Aorta (tissue), 5 donors: ENCODE data around the gene CFAP97. TPM values are rescaled to one million over a fixed set of nuclear protein-coding genes. Genes with fewer than 3 reads are reported as not detected.
A peak's percentile ranks its signal among the peaks of the same experiment; 100 is the strongest.
"Not testable (repeated sequence)": the region's sequence is repeated elsewhere in the genome, so short reads cannot be mapped to it uniquely, and the experiment has no call there.

Experiments
- ATAC-seq: fragments of 200-7000 bp; cut with Tn5 transposase; one replicate; pipeline ENCODE4 v1.9.1; 2022; ENCODE audit warnings: moderate library complexity; ENCODE audit not compliant: low FRiP score
- DNase-seq, 2 donors: peaks; one replicate each; pipeline ENCODE4 v3.0.0-alpha.2; 2020
- H3K27ac ChIP-seq, 2 donors: one replicate each; pipeline ENCODE4 v1.5.1; 2013; ENCODE audit warnings: low read length in 2 of 2, mild to moderate bottlenecking in 2 of 2, moderate library complexity in 2 of 2, control low read depth in 1 of 2, inconsistent platforms in 1 of 2, low read depth in 1 of 2
- H3K27me3 ChIP-seq, 2 donors: one replicate each; pipeline ENCODE4 v1.6.1; 2013; ENCODE audit warnings: control low read depth in 1 of 2, low read length in 1 of 2, mild to moderate bottlenecking in 1 of 2, moderate library complexity in 1 of 2; ENCODE audit not compliant: insufficient read depth in 2 of 2, control insufficient read depth in 1 of 2
- H3K36me3 ChIP-seq, 2 donors: one replicate each; pipeline ENCODE4 v1.6.1; 2013; ENCODE audit warnings: control low read depth in 1 of 2, low read length in 1 of 2, mild to moderate bottlenecking in 1 of 2; ENCODE audit not compliant: insufficient read depth in 2 of 2, control insufficient read depth in 1 of 2
- H3K4me1 ChIP-seq, 2 donors: one replicate each; pipeline ENCODE4 v1.6.1; 2013; ENCODE audit warnings: low read length in 2 of 2, control low read depth in 1 of 2, mild to moderate bottlenecking in 1 of 2, moderate library complexity in 1 of 2; ENCODE audit not compliant: insufficient read depth in 2 of 2, control insufficient read depth in 1 of 2
- H3K4me3 ChIP-seq, 2 donors: one replicate each; pipeline ENCODE4 v1.5.1; 2013; ENCODE audit warnings: low read length in 2 of 2, control low read depth in 1 of 2, mild to moderate bottlenecking in 1 of 2
- H3K9me3 ChIP-seq: one replicate; pipeline ENCODE4 v1.6.1; 2013; ENCODE audit warnings: mild to moderate bottlenecking, low read length; ENCODE audit not compliant: control insufficient read depth
- WGBS, 2 donors: extraction: QIAGEN DNeasy Blood & Tissue Kit; methylation state at CpG; one replicate each; pipeline ENCODE4 v1.1.7; 2013; 5-methylcytosine and 5-hydroxymethylcytosine counted together
- intact Hi-C, 2 donors: fragments of 100-400 bp; cut with DNase I; formaldehyde crosslinking; loops; one replicate each; pipeline versions ENCODE4 v1.14.2 to v1.15.0; 2022
- polyA plus RNA-seq, 2 donors: library from polyadenylated mRNA; stranded (reverse); fragments of 200-250 nt; gene quantifications; one replicate each; pipeline ENCODE4 v1.2.3, GENCODE V29; 2013
- total RNA-seq, 2 donors: library from RNA; stranded (reverse); fragmentation: NEBNext Ultra II Directional; extraction: Animal tissue kit (Norgen Biotek cat#: 25700); gene quantifications; one replicate each; pipeline ENCODE4 v1.2.1, GENCODE V29; 2021
- donor health status: healthy with polysubstance abuse.
- donor health status: Bipolar disorder and iron deficiency.
- donor health status: DM: no; HTN: no; CAD: no.
- donor health status: DM: no; HTN: no; CAD: no.
- donor health status: DM: yes; HTN: yes; CAD: no.

Gene CFAP97
- total and polyA plus RNA-seq, 4 donors, result 16.6 to 58.4 (median 36.9) TPM

GRCh38 chr4:185217408-185217975 is 13.7 kb upstream of the CFAP97 start:
- no peaks in the 10 kb centered on the region for H3K27me3 ChIP-seq
- DNase-seq, result no peak
- peak overlapping the region in 1 of 2 donors; percentile 28 for H3K27ac ChIP-seq
- WGBS, 2 donors, result 2 to 8% methylated on average over 6 of the region's 6 CpGs
- intact Hi-C loops, result loop anchor here in 1 of 2 donors (10.0 kb wide), 1 partner anchor 377 kb away; no protein-coding TSS in a partner anchor
- peak overlapping the region in 1 of 2 donors; percentile 5 for H3K4me3 ChIP-seq
- H3K36me3 ChIP-seq, result no peaks in the 10 kb centered on the region
- peaks cover 2 to 9% of the 10 kb centered on the region in 2 donors for H3K4me1 ChIP-seq
- ATAC-seq, result no peak
- H3K9me3 ChIP-seq, result no peaks in the 10 kb centered on the region

DNA sequence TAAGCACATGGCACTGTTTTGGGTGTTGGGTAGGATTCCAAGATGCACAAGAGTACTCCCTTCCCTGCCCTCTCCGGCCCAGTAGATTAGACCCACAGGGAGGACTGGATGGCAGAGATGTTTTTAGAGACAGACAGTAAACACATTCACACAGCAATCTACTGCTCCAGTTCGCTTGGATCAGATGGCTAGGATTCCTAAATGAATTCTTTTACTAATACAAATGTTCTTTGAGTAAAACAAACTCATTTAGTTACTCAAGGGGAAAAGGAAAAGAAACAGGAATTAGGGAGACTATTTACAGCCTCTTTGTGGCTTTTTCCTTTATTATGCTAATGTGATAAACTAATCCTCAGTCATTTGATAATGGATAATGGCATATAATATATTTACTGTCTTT is 11.5 kb upstream of the CFAP97 start:
- ATAC-seq, result no peak
- H3K27ac ChIP-seq, result peak overlapping the region in 1 of 2 donors; percentile 67
- intact Hi-C loops, result loop anchor here in 1 of 2 donors (10.0 kb wide), 1 partner anchor 380 kb away; no protein-coding TSS in a partner anchor

DNA sequence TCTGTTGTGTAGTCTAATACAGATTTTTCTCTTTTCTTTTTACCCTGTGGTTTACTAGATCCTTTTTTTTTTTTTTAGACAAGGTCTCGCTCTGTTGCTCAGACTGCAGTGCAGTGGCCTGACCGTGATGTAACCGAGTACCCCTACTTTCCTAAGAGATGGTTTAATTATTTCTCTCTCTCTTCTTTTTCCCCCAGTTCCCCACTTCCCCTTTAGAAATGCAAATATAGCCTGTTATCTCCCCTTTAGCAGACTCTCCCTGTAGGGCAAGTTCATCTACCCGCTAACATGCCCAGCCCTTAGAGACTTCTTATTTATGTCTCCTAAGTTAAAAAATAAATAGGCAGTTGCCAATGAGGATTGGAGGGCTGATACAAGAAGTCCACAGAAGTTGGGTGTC is 10.1 kb upstream of the CFAP97 start:
- intact Hi-C loops, result loop anchor here in 1 of 2 donors (10.0 kb wide), 1 partner anchor 381 kb away; no protein-coding TSS in a partner anchor
- Histone ChIP-seq H3K27ac (no peak overlapping the region), H3K4me3 (no peak overlapping the region), H3K36me3 (no peaks in the 10 kb centered on the region), H3K9me3 (no peaks in the 10 kb centered on the region), H3K4me1 (peaks cover 0 to 4% of the 10 kb centered on the region in 2 donors), H3K27me3 (no peaks in the 10 kb centered on the region)
- 85 to 92% methylated on average over 4 of the region's 4 CpGs for WGBS, 2 donors
- ATAC-seq (no peak), DNase-seq (no peak)

More for the DNA sequence above, 11.5 kb upstream of the CFAP97 start:
- no peak overlapping the region for H3K4me3 ChIP-seq
- H3K4me1 ChIP-seq, result peaks cover 0 to 6% of the 10 kb centered on the region in 2 donors
- H3K36me3 ChIP-seq, result no peaks in the 10 kb centered on the region
- no peak for DNase-seq
- no peaks in the 10 kb centered on the region for H3K9me3 ChIP-seq
- WGBS, 2 donors, result 5 to 7% methylated on average over 2 of the region's 2 CpGs
- no peaks in the 10 kb centered on the region for H3K27me3 ChIP-seq

DNA sequence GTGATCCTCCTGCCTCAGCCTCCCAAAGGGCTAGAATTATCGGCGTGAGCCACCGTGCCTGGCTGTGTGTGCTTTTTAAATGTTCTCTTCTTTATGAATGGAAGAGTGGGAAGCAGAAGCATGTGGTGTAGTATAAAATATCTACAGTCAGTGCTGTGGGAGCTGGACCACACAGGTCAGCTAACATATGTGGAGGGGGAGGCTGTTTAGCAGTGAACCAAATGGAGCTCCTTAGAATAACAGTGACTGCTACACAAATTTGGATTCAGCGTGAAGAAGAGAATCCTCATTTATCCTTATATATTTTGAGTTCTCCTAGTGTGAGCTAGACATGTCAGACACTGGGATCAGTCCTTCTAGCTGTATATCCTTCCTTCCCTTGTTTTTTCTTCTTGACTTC is 8.8 kb upstream of the CFAP97 start:
- ATAC-seq (no peak), DNase-seq (no peak)
- H3K9me3 ChIP-seq, result no peaks in the 10 kb centered on the region
- H3K27ac ChIP-seq, result no peak overlapping the region
- no peaks in the 10 kb centered on the region for H3K36me3 ChIP-seq
- no peaks in the 10 kb centered on the region for H3K27me3 ChIP-seq
- intact Hi-C loops, result loop anchor here in 1 of 2 donors (10.0 kb wide), 1 partner anchor 382 kb away; no protein-coding TSS in a partner anchor
- WGBS, 2 donors, result 66 to 72% methylated on average over 4 of the region's 4 CpGs
- peak overlapping the region in 1 of 2 donors; percentile 16 for H3K4me3 ChIP-seq
- peaks cover 0 to 4% of the 10 kb centered on the region in 2 donors for H3K4me1 ChIP-seq

DNA sequence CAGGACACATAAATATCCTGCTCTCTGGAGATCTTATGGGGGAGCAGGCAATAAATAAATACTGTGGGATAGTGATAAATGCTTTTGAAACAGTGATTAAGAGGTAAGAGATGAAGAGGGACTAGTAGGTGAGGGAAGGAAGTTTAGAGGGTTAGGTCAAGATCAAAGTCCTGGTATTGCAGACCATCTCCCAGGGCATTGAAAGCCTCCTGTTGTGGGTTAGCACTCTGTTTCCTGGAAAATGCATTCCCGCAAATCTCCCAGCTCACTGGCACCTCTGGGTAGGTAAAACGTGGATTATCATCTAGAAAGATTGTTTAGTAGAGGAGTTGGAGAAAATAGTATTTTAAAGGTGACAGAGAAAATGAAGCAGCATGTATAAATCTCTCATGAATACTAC is 7.8 kb upstream of the CFAP97 start:
- Histone ChIP-seq H3K27ac (peak overlapping the region; percentile 36 to 55), H3K4me3 (peak overlapping the region; percentile 94 to 96), H3K27me3 (no peaks in the 10 kb centered on the region), H3K4me1 (peaks cover 0 to 4% of the 10 kb centered on the region in 2 donors), H3K36me3 (no peaks in the 10 kb centered on the region), H3K9me3 (no peaks in the 10 kb centered on the region)
- ATAC-seq (no peak), DNase-seq (no peak)
- intact Hi-C loops, result loop anchor here (2.0 to 10.0 kb wide), 2 partner anchors 185 to 383 kb away; partner anchors contain the start of gene ANKRD37 (in 1 of the 2)
- WGBS, 2 donors, result 4 to 15% methylated on average over 2 of the region's 2 CpGs

- no peaks in the 10 kb centered on the region for H3K27me3 ChIP-seq
- DNase-seq (no peak), ATAC-seq (no peak)
- no peaks in the 10 kb centered on the region for H3K9me3 ChIP-seq
- peak overlapping the region; percentile 94 to 96 for H3K4me3 ChIP-seq
- peak overlapping the region in 1 of 2 donors; percentile 61 for H3K27ac ChIP-seq
- intact Hi-C loops, result loop anchor here (2.0 to 10.0 kb wide), 2 partner anchors 186 to 384 kb away; partner anchors contain the start of gene ANKRD37 (in 1 of the 2)
- 9 to 11% methylated on average over 5 of the region's 5 CpGs for WGBS, 2 donors
- H3K4me1 ChIP-seq, result peaks cover 0 to 4% of the 10 kb centered on the region in 2 donors
- no peaks in the 10 kb centered on the region for H3K36me3 ChIP-seq
Observed at GRCh38 chr4:185211035-185211434, 7.2 kb upstream of the CFAP97 start.

DNA sequence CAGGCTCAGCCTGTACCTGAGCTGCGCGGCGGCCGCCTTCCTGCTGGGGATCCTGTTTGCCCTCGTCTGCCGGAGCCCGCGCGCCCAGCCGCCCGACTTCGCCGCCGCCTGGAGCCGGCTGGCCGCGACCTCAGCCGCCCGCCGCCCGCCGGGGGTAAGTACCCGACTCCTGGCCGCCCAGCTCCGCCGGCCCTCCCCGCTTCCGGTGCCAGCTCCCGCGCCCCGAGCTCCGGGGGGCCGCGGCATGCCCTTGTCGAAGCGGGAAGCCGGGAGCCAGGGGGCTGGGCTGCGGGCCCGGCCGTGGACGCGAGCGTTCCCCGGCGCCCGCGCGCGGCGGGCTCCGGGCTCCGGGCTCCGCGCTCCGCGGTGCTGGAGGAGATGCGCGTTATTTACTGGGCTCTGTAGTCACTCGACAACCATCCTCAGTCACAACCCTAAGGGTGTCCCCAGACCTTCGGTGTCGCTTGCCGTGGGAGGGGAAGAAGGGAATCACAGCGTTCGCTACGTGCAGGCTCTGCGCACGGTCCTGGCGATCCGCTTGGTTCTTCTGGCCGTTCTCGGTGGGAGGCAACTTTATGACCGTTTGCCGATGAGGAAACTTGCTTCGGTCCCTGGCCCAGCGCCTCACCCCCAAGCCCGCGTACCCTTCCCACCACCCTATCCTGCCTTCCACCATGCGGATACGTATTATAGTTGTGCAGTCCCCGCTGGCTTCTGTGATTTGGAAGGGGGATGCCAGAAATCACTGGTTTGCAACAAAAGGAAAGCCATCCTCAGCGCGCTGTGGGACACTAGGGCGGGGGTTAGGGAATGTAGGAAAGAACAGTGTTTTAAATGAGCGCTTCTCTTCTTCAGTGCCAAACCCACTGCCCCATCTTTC is 6.5 kb upstream of the CFAP97 start:
- Histone ChIP-seq H3K4me3 (peak overlapping the region; percentile 94 to 96), H3K4me1 (peaks cover 0 to 4% of the 10 kb centered on the region in 2 donors), H3K9me3 (no peaks in the 10 kb centered on the region), H3K27me3 (no peaks in the 10 kb centered on the region), H3K27ac (peak overlapping the region; percentile 90 to 96), H3K36me3 (no peaks in the 10 kb centered on the region)
- peak; percentile 61 for ATAC-seq
- 1% methylated on average over 74 to 84 of the region's 84 CpGs for WGBS, 2 donors
- DNase-seq, result peak; percentile 77 to 87
- intact Hi-C loops, result loop anchor here (2.0 to 10.0 kb wide), 2 partner anchors 186 to 384 kb away; partner anchors contain the start of gene ANKRD37 (in 1 of the 2)

GRCh38 chr4:185209852-185210101 is 6.0 kb upstream of the CFAP97 start:
- H3K4me1 ChIP-seq, DNase-seq, H3K9me3 ChIP-seq, H3K36me3 ChIP-seq, H3K27me3 ChIP-seq: not testable (repeated sequence)
- intact Hi-C loops, result loop anchor here (2.0 to 10.0 kb wide), 4 partner anchors 185 to 393 kb away; partner anchors contain the start of genes ANKRD37 (in 2 of the 2) and LRP2BP (in 1 of the 2)
- ATAC-seq, result peak; percentile 4
- peak overlapping the region; percentile 94 to 96 for H3K4me3 ChIP-seq
- H3K27ac ChIP-seq, result peak overlapping the region; percentile 90 to 96
- WGBS, 2 donors, result 1% methylated on average over 39 of the region's 39 CpGs; no CpG with 5 or more reads in 1 of the 2 donors
